ENCODE measurements around the gene SMAD6. TPM values are rescaled to one million over a fixed set of nuclear protein-coding genes. Genes with fewer than 3 reads are reported as not detected.

SMAD6 gene
- total and polyA plus RNA-seq, 2 experiments from 2014 or later: 1.6 to 15.7 TPM

DNA sequence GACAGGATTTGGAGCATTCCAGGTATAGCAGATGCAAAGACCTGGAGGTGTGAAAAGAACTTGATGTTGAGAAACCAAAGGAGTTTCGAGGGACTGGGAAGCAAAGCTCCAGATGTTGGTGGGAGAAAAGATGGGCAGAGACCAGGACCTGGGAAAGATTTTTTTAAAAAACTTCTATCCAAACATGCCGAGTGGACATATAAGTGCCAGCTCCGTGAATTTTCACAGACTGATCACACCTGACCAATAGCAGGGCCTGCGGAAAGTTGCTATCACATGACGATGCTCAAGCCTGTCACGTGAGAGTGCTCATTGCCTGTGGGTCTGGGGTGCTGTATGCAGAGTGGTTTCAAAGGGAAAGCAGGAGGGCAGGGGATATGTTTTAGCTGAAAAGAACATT is 19.9 kb downstream of the SMAD6 start (continued):
- TF ChIP-seq JUNB (IDR thresholded peaks at IDR 0.05; ENCODE audit: unreplicated experiment): no peak
- TF ChIP-seq, protein P1, sequence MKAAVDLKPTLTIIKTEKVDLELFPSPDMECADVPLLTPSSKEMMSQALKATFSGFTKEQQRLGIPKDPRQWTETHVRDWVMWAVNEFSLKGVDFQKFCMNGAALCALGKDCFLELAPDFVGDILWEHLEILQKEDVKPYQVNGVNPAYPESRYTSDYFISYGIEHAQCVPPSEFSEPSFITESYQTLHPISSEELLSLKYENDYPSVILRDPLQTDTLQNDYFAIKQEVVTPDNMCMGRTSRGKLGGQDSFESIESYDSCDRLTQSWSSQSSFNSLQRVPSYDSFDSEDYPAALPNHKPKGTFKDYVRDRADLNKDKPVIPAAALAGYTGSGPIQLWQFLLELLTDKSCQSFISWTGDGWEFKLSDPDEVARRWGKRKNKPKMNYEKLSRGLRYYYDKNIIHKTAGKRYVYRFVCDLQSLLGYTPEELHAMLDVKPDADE (IDR thresholded peaks at IDR 0.05): no peak
- no peak for TF ChIP-seq ZNF331 (CRISPR knock-in tag; IDR thresholded peaks at IDR 0.05; ENCODE audit: low read depth)

DNA sequence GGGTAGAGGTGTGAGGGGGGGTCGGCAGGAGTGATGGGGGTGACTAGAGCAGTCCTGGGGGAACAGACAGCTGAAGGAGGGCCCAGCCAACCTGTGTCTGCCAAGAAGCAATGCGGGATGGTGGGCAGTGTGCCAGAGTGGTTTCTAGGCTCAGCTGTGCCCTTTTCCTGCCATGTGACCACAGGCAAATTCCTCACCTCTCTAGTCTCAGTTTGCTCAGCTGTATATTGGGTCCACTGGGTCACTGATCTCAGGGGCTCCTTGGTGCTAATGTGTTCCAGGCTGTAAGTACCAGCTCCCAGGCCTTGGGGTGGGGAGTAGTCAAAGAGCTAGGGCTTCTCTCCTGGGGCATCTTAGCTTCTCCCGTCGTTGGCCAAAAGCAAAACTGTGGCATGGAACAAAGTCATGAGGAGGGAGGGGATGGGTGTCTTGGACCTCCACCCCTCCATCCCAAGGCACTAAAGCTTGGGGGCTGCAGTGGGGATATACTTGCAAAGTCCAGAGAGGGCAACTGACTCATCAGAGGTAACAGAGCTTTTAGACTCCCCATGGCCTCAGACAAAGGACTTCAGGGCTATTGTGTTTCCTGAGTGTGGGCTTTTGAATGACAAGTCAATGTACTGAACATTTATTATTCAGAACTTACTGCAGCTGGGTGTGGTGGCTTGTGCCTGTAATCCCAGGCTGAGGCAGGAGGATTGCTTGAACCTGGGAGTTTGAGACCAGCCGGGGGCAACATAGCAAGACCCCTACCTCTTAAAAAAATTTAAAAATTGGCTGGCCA is 20.9 kb downstream of the SMAD6 start:
- Mint-ChIP-seq H3K27ac (no peak overlapping the region), H3K27me3 (ENCODE audit: insufficient read depth, low read depth, poor library complexity) (peaks cover 2% of the 10 kb centered on the region)

DNA sequence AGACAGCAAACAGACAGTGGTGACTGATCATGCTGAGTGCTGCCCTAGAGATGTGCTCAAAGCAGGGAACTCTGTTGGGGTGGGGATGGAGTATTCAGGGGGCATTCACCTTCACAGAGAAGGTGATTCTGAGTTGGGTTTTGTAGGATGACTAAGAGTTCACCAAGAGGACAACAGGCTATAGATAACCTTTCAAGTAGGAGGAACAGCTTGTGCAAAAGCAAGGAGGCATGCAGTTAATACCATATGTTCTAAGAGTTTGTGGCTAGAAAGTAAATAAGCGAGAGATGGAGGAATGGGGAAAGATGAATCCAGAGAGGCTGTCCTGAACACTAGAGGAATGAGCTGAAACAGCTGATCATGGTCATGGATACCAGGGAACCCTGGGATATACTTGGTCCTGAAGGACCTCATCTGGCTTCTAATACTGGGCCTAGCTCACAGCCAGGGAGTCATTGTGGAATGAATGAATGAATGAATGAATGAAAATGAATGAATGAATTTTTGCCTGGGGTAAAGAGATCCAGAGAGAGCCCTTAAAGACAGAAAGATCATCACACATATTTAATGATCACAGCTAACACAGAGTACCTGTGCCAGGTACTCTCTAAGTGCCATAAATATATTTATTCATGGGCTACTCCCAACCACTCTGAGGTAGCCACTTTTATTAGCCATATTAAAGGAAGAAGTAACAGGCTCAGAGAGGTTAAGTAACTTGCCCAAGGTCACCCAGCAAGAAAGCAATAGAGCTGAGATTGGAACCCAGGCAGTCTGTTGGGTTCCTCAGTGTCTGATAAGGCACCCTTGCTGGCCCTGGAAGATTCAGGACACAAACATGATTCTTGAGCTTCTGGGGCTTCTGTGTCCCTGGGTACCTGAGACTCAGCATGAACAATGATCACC is 22.0 kb downstream of the SMAD6 start:
- no peaks in the 10 kb centered on the region for H3K36me3 Mint-ChIP-seq (ENCODE audit: low read depth)
- ATAC-seq (no peak), DNase-seq (ENCODE audit: low spot score) (no peak)
- peaks cover 4% of the 10 kb centered on the region; the same call in 2 of the 3 replicates for H3K4me1 Mint-ChIP-seq
- no peak overlapping the region for H3K4me3 ChIP-seq
- H3K27ac Mint-ChIP-seq: no peak overlapping the region
- no peak overlapping the region for H3K27ac ChIP-seq (ENCODE audit: low read depth)
- no peaks in the 10 kb centered on the region for H3K9me3 Mint-ChIP-seq
- H3K27me3 ChIP-seq (ENCODE audit: insufficient read depth): no peaks in the 10 kb centered on the region
- H4K20me1 ChIP-seq (replicated peaks; ENCODE audit: insufficient read depth): no peaks in the 10 kb centered on the region
- peaks cover 1% of the 10 kb centered on the region for H3K4me1 ChIP-seq (ENCODE audit: insufficient read depth)
- no peaks in the 10 kb centered on the region for H3K9me2 ChIP-seq (ENCODE audit: insufficient read depth)
- no peak overlapping the region for H3K4me2 ChIP-seq
- H3K27me3 Mint-ChIP-seq (ENCODE audit: insufficient read depth, low read depth, poor library complexity): peaks cover 2% of the 10 kb centered on the region
- no peak overlapping the region for H3K4me3 Mint-ChIP-seq
- no peaks in the 10 kb centered on the region; the same call in 1 of the 2 replicates for H3K36me3 ChIP-seq (ENCODE audit: insufficient read depth)
- 0 out of 2 replicates have a peak, but pooled peaks cover 3% of the 10 kb centered on the region for H3F3A ChIP-seq (replicated peaks; ENCODE audit: low read depth)
- H2AFZ ChIP-seq: no peak overlapping the region
- no peaks in the 10 kb centered on the region for H3K79me2 ChIP-seq (replicated peaks; ENCODE audit: insufficient read depth)
- no peak for TF ChIP-seq ZNF114 (CRISPR knock-in tag; IDR thresholded peaks at IDR 0.05)
- TF ChIP-seq, protein P2, sequence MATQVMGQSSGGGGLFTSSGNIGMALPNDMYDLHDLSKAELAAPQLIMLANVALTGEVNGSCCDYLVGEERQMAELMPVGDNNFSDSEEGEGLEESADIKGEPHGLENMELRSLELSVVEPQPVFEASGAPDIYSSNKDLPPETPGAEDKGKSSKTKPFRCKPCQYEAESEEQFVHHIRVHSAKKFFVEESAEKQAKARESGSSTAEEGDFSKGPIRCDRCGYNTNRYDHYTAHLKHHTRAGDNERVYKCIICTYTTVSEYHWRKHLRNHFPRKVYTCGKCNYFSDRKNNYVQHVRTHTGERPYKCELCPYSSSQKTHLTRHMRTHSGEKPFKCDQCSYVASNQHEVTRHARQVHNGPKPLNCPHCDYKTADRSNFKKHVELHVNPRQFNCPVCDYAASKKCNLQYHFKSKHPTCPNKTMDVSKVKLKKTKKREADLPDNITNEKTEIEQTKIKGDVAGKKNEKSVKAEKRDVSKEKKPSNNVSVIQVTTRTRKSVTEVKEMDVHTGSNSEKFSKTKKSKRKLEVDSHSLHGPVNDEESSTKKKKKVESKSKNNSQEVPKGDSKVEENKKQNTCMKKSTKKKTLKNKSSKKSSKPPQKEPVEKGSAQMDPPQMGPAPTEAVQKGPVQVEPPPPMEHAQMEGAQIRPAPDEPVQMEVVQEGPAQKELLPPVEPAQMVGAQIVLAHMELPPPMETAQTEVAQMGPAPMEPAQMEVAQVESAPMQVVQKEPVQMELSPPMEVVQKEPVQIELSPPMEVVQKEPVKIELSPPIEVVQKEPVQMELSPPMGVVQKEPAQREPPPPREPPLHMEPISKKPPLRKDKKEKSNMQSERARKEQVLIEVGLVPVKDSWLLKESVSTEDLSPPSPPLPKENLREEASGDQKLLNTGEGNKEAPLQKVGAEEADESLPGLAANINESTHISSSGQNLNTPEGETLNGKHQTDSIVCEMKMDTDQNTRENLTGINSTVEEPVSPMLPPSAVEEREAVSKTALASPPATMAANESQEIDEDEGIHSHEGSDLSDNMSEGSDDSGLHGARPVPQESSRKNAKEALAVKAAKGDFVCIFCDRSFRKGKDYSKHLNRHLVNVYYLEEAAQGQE (IDR thresholded peaks at IDR 0.05; ENCODE audit: unreplicated experiment): no peak

More for the DNA sequence above, 20.9 kb downstream of the SMAD6 start:
- H3F3A ChIP-seq (replicated peaks; ENCODE audit: low read depth): no peaks in the 10 kb centered on the region
- Mint-ChIP-seq H3K9me3 (no peaks in the 10 kb centered on the region), H3K4me1 (no peaks in the 10 kb centered on the region; the same call in 2 of the 3 replicates), H3K36me3 (ENCODE audit: low read depth) (no peaks in the 10 kb centered on the region), H3K4me3 (no peak overlapping the region)
- H3K27me3 ChIP-seq (ENCODE audit: insufficient read depth): no peaks in the 10 kb centered on the region
- no peak overlapping the region for H3K4me3 ChIP-seq
- H2AFZ ChIP-seq: no peak overlapping the region
- no peak overlapping the region for H3K4me2 ChIP-seq
- H3K9me2 ChIP-seq (ENCODE audit: insufficient read depth): no peaks in the 10 kb centered on the region
- no peaks in the 10 kb centered on the region for H4K20me1 ChIP-seq (replicated peaks; ENCODE audit: insufficient read depth)
- no peaks in the 10 kb centered on the region; the same call in 1 of the 2 replicates for H3K36me3 ChIP-seq (ENCODE audit: insufficient read depth)
- H3K79me2 ChIP-seq (replicated peaks; ENCODE audit: insufficient read depth): no peaks in the 10 kb centered on the region
- no peak overlapping the region for H3K27ac ChIP-seq (ENCODE audit: low read depth)
- no peaks in the 10 kb centered on the region for H3K4me1 ChIP-seq (ENCODE audit: insufficient read depth)
- DNase-seq (ENCODE audit: low spot score) (no peak), ATAC-seq (no peak; the same call in 2 of the 3 replicates)
- TF ChIP-seq, protein P1 (IDR thresholded peaks at IDR 0.05): no peak
- no peak for TF ChIP-seq STAT1 (IDR thresholded peaks at IDR 0.05; ENCODE audit: unreplicated experiment)
